Panc1 (cell line): ENCODE results near the gene NFS1. TPM values are rescaled to one million over a fixed set of nuclear protein-coding genes. Genes with fewer than 3 reads are reported as not detected.
"Not testable (repeated sequence)": the region's sequence is repeated elsewhere in the genome, so short reads cannot be mapped to it uniquely, and the experiment has no call there.

Source experiments
- ATAC-seq: fragments of 200-7000 bp; cut with Tn5 transposase; 2 replicates; pipeline ENCODE4 v1.9.1; 2020; ENCODE audit warnings: mild to moderate bottlenecking, moderate library complexity
- BruUV-seq: library from RNA; stranded (reverse); fragments of 400-500 nt; replicated peaks from 2 replicates; lab custom pipeline; 2021; lab: Mats Ljungman, UMichigan
- CTCF ChIA-PET: fragments of 300-600 bp; sonication (Branson Sonifier 250); formaldehyde crosslinking; loops from one replicate; lab custom pipeline; 2022; ENCODE audit warnings: antibody characterized with exemption; lab: Charles Lee
- POLR2A ChIA-PET: fragments of 300-600 bp; sonication (Branson Sonifier 250); formaldehyde crosslinking; loops from one replicate; lab custom pipeline; 2022; ENCODE audit warnings: antibody characterized with exemption; lab: Charles Lee
- DNase-seq: peaks from one replicate; pipeline ENCODE4 v3.0.0-alpha.2; 2010; ENCODE audit warnings: low read depth, low spot score
- H3K27ac ChIP-seq: 2 replicates; pipeline ENCODE4 v1.5.1; 2011; ENCODE audit warnings: mild to moderate bottlenecking, low read length, inconsistent platforms
- H3K27me3 ChIP-seq: fragments of 200-500 bp; sonication (Bioruptor generic); 2 replicates; pipeline ENCODE4 v1.6.0; 2014; ENCODE audit warnings: low read length, inconsistent platforms; ENCODE audit not compliant: control insufficient read depth, insufficient read depth
- H3K36me3 ChIP-seq: fragments of 200-500 bp; sonication (Bioruptor generic); 2 replicates; pipeline ENCODE4 v1.5.1; 2014; ENCODE audit warnings: inconsistent platforms, mild to moderate bottlenecking, low read length, moderate library complexity; ENCODE audit not compliant: control insufficient read depth, insufficient read depth
- H3K4me1 ChIP-seq: 2 replicates; pipeline ENCODE4 v1.5.1; 2011; ENCODE audit warnings: inconsistent platforms, mild to moderate bottlenecking, low read length, moderate library complexity; ENCODE audit not compliant: control insufficient read depth, insufficient read depth
- H3K4me3 ChIP-seq, 2 experiments: 2 replicates each; pipeline ENCODE4 v1.5.1; 2011 to 2012; ENCODE audit warnings: low read depth in 2 of 2, low read length in 2 of 2, mild to moderate bottlenecking in 2 of 2, inconsistent platforms in 1 of 2, moderate library complexity in 1 of 2
- H3K9me3 ChIP-seq: fragments of 200-500 bp; sonication (Bioruptor generic); 2 replicates; pipeline ENCODE4 v1.5.1; 2014; ENCODE audit warnings: low read depth, mild to moderate bottlenecking, inconsistent platforms, low read length, moderate library complexity; ENCODE audit not compliant: control insufficient read depth, insufficient read depth
- CTCF ChIP-seq: fragments of 450-650 bp; IDR thresholded peaks from 2 replicates; pipeline ENCODE4 v1.5.1; 2017; ENCODE audit warnings: mild to moderate bottlenecking
- POLR2AphosphoS5 ChIP-seq: IDR thresholded peaks from 2 replicates; pipeline ENCODE4 v1.6.1; 2012; ENCODE audit warnings: mild to moderate bottlenecking, low read depth, low read length, moderate library complexity
- REST ChIP-seq, 2 experiments: IDR thresholded peaks; 2 replicates each; pipeline ENCODE4 v1.6.1; 2011 to 2012; ENCODE audit warnings: low read depth in 2 of 2, control low read depth in 1 of 2, low read length in 1 of 2, mild to moderate bottlenecking in 1 of 2, moderate library complexity in 1 of 2; ENCODE audit not compliant: insufficient read depth in 1 of 2
- SIN3A ChIP-seq: IDR thresholded peaks from 2 replicates; pipeline ENCODE4 v1.6.1; 2012; ENCODE audit warnings: low read depth, mild to moderate bottlenecking, low read length, moderate library complexity, borderline replicate concordance; ENCODE audit not compliant: insufficient read depth
- TCF7L2 ChIP-seq: IDR thresholded peaks from 2 replicates; pipeline ENCODE4 v1.6.1; 2011; ENCODE audit warnings: mild to moderate bottlenecking, low read depth, low read length, inconsistent platforms
- in situ Hi-C: cut with HindIII; loops from 2 replicates; pipeline ENCODE4 v1.10.0; 2016; ENCODE audit warnings: low sequenced_read_pairs, low pct_unique_long_range_greater_than_20kb
- intact Hi-C: fragments of 100-400 bp; cut with micrococcal nuclease; formaldehyde crosslinking; loops from one replicate; pipeline ENCODE4 v1.10.0; 2022; ENCODE audit not compliant: unreplicated experiment
- total RNA-seq: library from RNA; stranded (reverse); gene quantifications from one replicate; pipeline ENCODE4 v1.2.1, GENCODE V29; 2021; ENCODE audit not compliant: unreplicated experiment

The NFS1 gene
- total RNA-seq, 1 experiment from 2014 or later, result 44.9 TPM

- ChIA-PET POLR2A (interaction anchor here (0.7 kb wide), 1 partner anchor 17 kb away, joined by 4 read pairs; no protein-coding TSS in a partner anchor), CTCF (no interaction called here)
- peak; percentile 34; the same call in 1 of the 2 replicates for ATAC-seq
- intact Hi-C loops, result no loop called here
- BruUV-seq, result no TSS peak
- H3K36me3 ChIP-seq, result peaks cover 42% of the 10 kb centered on the region
- no peak for DNase-seq
- no peak overlapping the region for H3K27ac ChIP-seq
- no peaks in the 10 kb centered on the region for H3K9me3 ChIP-seq
- no peak overlapping the region for H3K4me3 ChIP-seq
- no peaks in the 10 kb centered on the region for H3K4me1 ChIP-seq
- TF ChIP-seq SIN3A (no peak), POLR2AphosphoS5 (no peak), TCF7L2 (no peak)
- in situ Hi-C loops, result no loop called here
- no peaks in the 10 kb centered on the region for H3K27me3 ChIP-seq
Measured at GRCh38 chr20:35718972-35719635, 20.0 kb upstream of the NFS1 start.

- BruUV-seq, result not testable (repeated sequence)
Measured at GRCh38 chr20:35718321-35718720, 19.2 kb upstream of the NFS1 start.

GRCh38 chr20:35716330-35716729 is 17.2 kb upstream of the NFS1 start:
- CTCF ChIA-PET, result no interaction called here
- DNase-seq (no peak), ATAC-seq (no peak)
- POLR2A ChIA-PET, result no interaction called here
- in situ Hi-C loops (no loop called here), intact Hi-C loops (no loop called here)
- Histone ChIP-seq H3K4me1 (no peaks in the 10 kb centered on the region), H3K27ac (no peak overlapping the region), H3K4me3 (no peak overlapping the region), H3K36me3 (peaks cover 56% of the 10 kb centered on the region), H3K9me3 (no peaks in the 10 kb centered on the region), H3K27me3 (no peaks in the 10 kb centered on the region)
- no TSS peak for BruUV-seq
- TF ChIP-seq CTCF (no peak), TCF7L2 (no peak), REST (IDR thresholded peaks at IDR 0.05; ENCODE audit: insufficient read depth in 1 of 2, low read depth in 2 of 2, low read length in 1 of 2) (no peak), POLR2AphosphoS5 (no peak), SIN3A (no peak)

More at GRCh38 chr20:35718321-35718720, 19.2 kb upstream of the NFS1 start:
- intact Hi-C loops, H3K4me1 ChIP-seq, H3K9me3 ChIP-seq, ATAC-seq, H3K27me3 ChIP-seq, in situ Hi-C loops, DNase-seq, H3K27ac ChIP-seq, CTCF ChIA-PET, H3K4me3 ChIP-seq: not testable (repeated sequence)
- H3K36me3 ChIP-seq, result peaks cover 49% of the 10 kb centered on the region
- POLR2A ChIA-PET, result interaction anchor here (0.6 kb wide), 1 partner anchor 164 kb away, joined by 16 read pairs; no protein-coding TSS in a partner anchor
